Skeletal muscle tissue (tissue), 4 donors: ENCODE measurements around the gene RIPK1. TPM values are rescaled to one million over a fixed set of nuclear protein-coding genes. Genes with fewer than 3 reads are reported as not detected.
A peak's percentile ranks its signal among the peaks of the same experiment; 100 is the strongest.
"Not testable (repeated sequence)": the region's sequence is repeated elsewhere in the genome, so short reads cannot be mapped to it uniquely, and the experiment has no call there.

Experiments
- H3K27ac ChIP-seq: one replicate; pipeline ENCODE4 v1.7.0; 2013; ENCODE audit warnings: mild to moderate bottlenecking, low read depth, low read length, inconsistent platforms
- H3K27me3 ChIP-seq, 3 donors: one replicate each; pipeline ENCODE4 v1.7.0; 2013; ENCODE audit warnings: low read length in 3 of 3; ENCODE audit not compliant: control insufficient read depth in 3 of 3, insufficient read depth in 3 of 3
- H3K36me3 ChIP-seq, 3 donors: one replicate each; pipeline ENCODE4 v1.7.0; 2013; ENCODE audit warnings: low read length in 3 of 3; ENCODE audit not compliant: control insufficient read depth in 3 of 3, insufficient read depth in 3 of 3
- H3K4me1 ChIP-seq, 3 donors: one replicate each; pipeline ENCODE4 v1.7.0; 2013; ENCODE audit warnings: low read length in 3 of 3, mild to moderate bottlenecking in 3 of 3; ENCODE audit not compliant: control insufficient read depth in 3 of 3, insufficient read depth in 3 of 3
- H3K4me3 ChIP-seq, 3 donors: one replicate each; pipeline ENCODE4 v1.7.0; 2013; ENCODE audit warnings: low read length in 3 of 3
- H3K9ac ChIP-seq, 3 donors: one replicate each; pipeline ENCODE4 v1.7.0; 2013; ENCODE audit warnings: low read length in 3 of 3, mild to moderate bottlenecking in 3 of 3, moderate library complexity in 2 of 3, low read depth in 1 of 3
- H3K9me3 ChIP-seq, 3 donors: one replicate each; pipeline ENCODE4 v1.7.0; 2013; ENCODE audit warnings: low read length in 3 of 3; ENCODE audit not compliant: control insufficient read depth in 3 of 3
- total RNA-seq: library from RNA; depleted of rRNA; stranded (reverse); fragments of >200 nt; gene quantifications from one replicate; pipeline ENCODE4 v1.2.3, GENCODE V29; 2014
- donor health status: Osteomylitis.

The RIPK1 gene
- total RNA-seq, 1 donor from 2014 or later = 14.6 TPM

- no peaks in the 10 kb centered on the region for H3K4me1 ChIP-seq
- H3K4me3 ChIP-seq = no peak overlapping the region
- H3K9ac ChIP-seq = peak overlapping the region in 1 of 3 donors; percentile 0
- no peaks in the 10 kb centered on the region for H3K27me3 ChIP-seq
- H3K9me3 ChIP-seq = no peaks in the 10 kb centered on the region
- H3K27ac ChIP-seq = no peak overlapping the region
- peaks cover 15 to 25% (median 22%) of the 10 kb centered on the region in 3 donors for H3K36me3 ChIP-seq
Observed at GRCh38 chr6:3125815-3126214, 57.5 kb downstream of the RIPK1 start.

DNA sequence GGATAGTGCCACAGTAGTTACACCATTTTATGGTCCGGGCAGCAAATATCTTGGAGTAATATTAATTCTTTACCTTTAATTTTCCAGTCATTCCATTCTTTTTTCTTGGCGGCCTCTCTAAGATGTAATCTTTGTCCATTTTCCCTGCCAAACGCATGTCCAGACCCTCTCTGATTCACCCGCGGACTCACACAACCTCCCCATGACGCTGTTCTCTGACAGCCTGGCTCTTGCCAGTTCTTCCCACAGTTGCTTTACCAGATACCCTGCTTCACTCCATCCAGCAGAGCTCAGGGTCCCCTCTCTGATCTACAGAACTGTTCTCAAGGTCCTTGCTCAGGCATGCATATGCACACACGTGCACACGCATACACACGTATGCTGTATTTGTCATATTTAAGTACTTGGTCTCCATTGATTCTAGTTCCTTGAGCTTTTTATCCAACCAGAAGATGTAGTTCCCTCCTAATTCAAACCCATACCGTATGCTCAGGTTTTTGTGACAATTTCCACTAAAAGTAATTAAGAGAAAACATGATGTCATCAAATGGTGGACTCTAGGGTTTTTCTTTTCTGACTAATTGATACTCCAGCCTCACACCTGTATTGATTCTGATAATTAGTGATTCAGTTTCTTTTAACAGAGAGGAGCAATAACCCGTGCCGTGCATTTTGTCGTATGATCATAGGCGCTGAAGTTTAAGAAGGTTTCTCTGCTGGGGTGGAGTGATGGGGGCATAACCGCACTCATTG, 60.2 kb downstream of the RIPK1 start:
- Histone ChIP-seq H3K27me3 (no peaks in the 10 kb centered on the region), H3K36me3 (peaks cover 31 to 41% (median 39%) of the 10 kb centered on the region in 3 donors), H3K9ac (no peak overlapping the region), H3K9me3 (no peaks in the 10 kb centered on the region), H3K27ac (no peak overlapping the region), H3K4me3 (no peak overlapping the region), H3K4me1 (no peaks in the 10 kb centered on the region)

DNA sequence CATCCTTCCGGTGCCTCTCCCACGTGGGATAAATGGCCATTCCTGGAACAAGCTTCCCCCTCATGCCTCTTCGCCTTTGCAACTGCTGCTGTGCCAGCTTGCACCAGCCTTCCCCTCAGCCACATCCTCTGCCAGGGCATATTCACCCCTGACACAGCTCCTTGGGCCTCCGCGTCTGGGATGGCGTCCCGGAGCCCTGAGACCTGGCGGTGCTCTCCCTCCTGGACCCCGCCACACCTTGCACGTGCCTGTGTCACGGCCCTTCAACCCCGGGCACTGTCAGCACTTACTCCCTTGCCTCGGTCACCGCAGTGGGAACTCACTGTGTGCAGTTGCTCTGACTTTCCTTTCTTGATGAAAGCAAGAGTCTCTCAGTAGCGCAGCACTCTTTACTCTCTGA, 63.4 kb downstream of the RIPK1 start:
- Histone ChIP-seq H3K27ac (no peak overlapping the region), H3K36me3 (peaks cover 35 to 50% (median 49%) of the 10 kb centered on the region in 3 donors), H3K27me3 (no peaks in the 10 kb centered on the region), H3K9me3 (no peaks in the 10 kb centered on the region), H3K4me1 (no peaks in the 10 kb centered on the region), H3K4me3 (no peak overlapping the region), H3K9ac (no peak overlapping the region)

GRCh38 chr6:3133515-3133914, 65.2 kb downstream of the RIPK1 start:
- Histone ChIP-seq H3K9me3 (no peaks in the 10 kb centered on the region), H3K9ac (no peak overlapping the region), H3K27ac (no peak overlapping the region), H3K36me3 (peaks cover 37 to 60% (median 56%) of the 10 kb centered on the region in 3 donors), H3K4me1 (no peaks in the 10 kb centered on the region), H3K27me3 (no peaks in the 10 kb centered on the region), H3K4me3 (no peak overlapping the region)

DNA sequence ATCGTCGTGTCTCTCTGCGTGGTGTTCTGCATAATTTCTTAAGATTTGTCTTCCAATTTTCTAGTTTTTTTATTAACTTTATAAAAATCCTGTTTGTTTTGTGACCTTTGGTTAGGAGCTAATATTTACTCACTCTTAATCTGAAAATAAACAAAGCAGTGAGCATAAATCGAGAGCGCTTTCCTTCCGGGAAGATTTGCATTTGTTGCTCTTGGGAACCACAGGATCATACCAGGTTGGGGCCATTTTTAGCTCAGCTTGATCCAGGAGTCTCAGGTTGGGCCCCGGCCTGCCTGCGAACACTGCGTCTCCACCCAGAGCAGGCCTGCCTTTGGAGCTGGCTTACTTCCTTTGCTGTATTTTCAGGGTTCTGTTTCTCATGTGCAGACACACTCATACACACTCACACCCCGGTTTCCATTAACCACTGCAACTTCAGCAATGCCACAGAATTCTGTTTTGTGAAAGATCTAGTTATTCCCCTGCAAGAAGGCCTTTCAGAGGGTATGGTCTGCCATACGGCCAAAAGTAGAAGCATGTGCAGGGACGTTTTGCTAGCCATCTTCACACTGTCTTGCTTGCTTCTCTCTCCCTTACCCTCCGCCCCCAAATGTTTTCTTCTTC, 67.5 kb downstream of the RIPK1 start:
- Histone ChIP-seq H3K9ac (no peak overlapping the region), H3K27ac (no peak overlapping the region), H3K9me3 (no peaks in the 10 kb centered on the region), H3K4me3 (no peak overlapping the region), H3K4me1 (peaks cover 11 to 17% (median 14%) of the 10 kb centered on the region in 3 donors), H3K36me3 (peaks cover 30 to 50% (median 47%) of the 10 kb centered on the region in 3 donors), H3K27me3 (no peaks in the 10 kb centered on the region)

DNA sequence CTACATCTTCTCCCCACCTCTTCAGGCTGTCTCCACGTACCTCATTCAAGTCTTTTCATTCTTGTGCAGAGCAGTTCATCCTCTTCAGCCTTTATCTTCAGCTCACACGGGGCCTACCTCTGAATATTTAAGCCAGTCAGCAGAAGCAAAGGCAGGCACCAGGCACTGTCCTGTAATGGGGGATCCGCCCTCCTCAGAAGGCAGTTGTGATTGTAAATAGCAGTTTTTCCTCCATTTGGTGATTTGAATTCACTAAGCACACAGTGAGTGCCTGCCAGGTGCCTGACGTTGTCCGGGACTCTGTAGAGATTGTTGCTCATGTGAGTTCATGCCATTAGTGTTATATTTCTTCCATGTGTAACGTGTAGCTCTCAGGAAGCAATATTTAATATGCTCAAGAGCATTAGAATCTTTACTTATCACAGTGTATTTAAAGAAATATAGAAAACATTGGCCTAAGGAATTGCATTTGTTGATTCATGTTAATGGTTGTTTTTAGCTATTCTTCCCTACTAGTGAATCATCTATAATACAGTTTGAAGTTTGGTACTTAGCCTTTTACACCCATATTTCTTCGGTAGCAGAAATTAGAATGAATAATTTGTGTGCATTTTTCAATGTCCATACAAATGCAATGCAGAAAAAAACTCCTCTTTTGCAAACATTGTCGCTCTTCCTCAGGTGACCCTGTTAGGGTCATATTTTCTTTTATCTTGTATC, 68.2 kb downstream of the RIPK1 start:
- H3K9me3 ChIP-seq = no peaks in the 10 kb centered on the region
- peaks cover 25 to 49% (median 48%) of the 10 kb centered on the region in 3 donors for H3K36me3 ChIP-seq
- H3K9ac ChIP-seq = no peak overlapping the region
- H3K4me3 ChIP-seq = no peak overlapping the region
- H3K4me1 ChIP-seq = peaks cover 11 to 17% (median 14%) of the 10 kb centered on the region in 3 donors
- no peak overlapping the region for H3K27ac ChIP-seq
- H3K27me3 ChIP-seq = no peaks in the 10 kb centered on the region

DNA sequence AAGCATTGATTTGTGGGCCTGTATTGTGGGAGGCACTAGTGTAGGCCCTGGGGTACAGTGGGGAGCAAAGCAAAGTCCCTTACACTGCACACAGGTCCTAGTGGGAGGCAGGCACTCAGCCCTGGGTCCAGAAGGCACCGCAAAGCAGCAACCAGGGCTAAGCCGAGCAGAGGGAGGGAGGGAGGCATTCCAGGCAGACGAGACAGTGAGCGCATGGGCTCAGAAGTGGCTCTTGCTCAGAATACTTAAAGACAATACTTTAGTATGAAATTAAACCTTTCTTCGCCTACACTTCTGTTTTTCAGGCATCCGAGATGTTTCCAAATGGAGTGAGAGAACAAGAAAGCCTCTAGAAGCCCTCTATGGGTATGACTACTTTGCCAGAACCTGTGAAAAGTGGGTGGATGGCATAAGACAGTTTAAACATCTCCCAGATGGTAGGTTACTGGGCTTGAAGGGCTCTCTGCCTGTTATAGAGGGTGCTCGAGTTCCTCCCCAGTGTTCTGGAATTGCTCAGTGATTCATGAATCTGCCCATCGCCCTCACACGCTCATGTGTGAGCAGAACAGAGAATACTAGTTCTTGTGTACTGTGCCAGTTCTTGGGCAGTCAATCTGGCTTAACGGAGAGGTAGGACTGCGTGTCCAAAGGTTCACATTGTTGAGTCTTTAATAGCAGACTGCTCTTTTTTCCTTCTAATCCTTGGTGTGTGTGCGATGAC, 68.9 kb downstream of the RIPK1 start:
- Histone ChIP-seq H3K4me3 (no peak overlapping the region), H3K4me1 (peaks cover 11 to 17% (median 14%) of the 10 kb centered on the region in 3 donors), H3K9me3 (no peaks in the 10 kb centered on the region), H3K9ac (no peak overlapping the region), H3K27ac (no peak overlapping the region), H3K36me3 (peaks cover 18 to 42% (median 41%) of the 10 kb centered on the region in 3 donors), H3K27me3 (no peaks in the 10 kb centered on the region)

- not testable (repeated sequence) for H3K4me3 ChIP-seq, H3K9ac ChIP-seq, H3K9me3 ChIP-seq, H3K27me3 ChIP-seq, H3K27ac ChIP-seq
- peaks cover 14 to 44% (median 42%) of the 10 kb centered on the region in 3 donors for H3K36me3 ChIP-seq
- H3K4me1 ChIP-seq = peaks cover 11 to 17% (median 14%) of the 10 kb centered on the region in 3 donors
Observed at GRCh38 chr6:3137873-3138272, 69.6 kb downstream of the RIPK1 start.

- no peak overlapping the region for H3K9ac ChIP-seq
- peak overlapping the region; percentile 63 for H3K27ac ChIP-seq
- no peak overlapping the region for H3K4me3 ChIP-seq
- peaks cover 16 to 47% (median 44%) of the 10 kb centered on the region in 3 donors for H3K36me3 ChIP-seq
- H3K4me1 ChIP-seq = peaks cover 11 to 17% (median 14%) of the 10 kb centered on the region in 3 donors
- H3K9me3 ChIP-seq = no peaks in the 10 kb centered on the region
- H3K27me3 ChIP-seq = no peaks in the 10 kb centered on the region
Observed at GRCh38 chr6:3138341-3138740, 70.0 kb downstream of the RIPK1 start.
